ENCODE results near the gene SRSF12.

GRCh38 chr6:89133981-89134380 is 16.1 kb upstream of the SRSF12 start:
- TF ChIP-seq RBM22 (IDR thresholded peaks at IDR 0.05; ENCODE audit: low read depth, low read length, poor library complexity, severe bottlenecking), result no peak
- TF ChIP-seq, protein P1, sequence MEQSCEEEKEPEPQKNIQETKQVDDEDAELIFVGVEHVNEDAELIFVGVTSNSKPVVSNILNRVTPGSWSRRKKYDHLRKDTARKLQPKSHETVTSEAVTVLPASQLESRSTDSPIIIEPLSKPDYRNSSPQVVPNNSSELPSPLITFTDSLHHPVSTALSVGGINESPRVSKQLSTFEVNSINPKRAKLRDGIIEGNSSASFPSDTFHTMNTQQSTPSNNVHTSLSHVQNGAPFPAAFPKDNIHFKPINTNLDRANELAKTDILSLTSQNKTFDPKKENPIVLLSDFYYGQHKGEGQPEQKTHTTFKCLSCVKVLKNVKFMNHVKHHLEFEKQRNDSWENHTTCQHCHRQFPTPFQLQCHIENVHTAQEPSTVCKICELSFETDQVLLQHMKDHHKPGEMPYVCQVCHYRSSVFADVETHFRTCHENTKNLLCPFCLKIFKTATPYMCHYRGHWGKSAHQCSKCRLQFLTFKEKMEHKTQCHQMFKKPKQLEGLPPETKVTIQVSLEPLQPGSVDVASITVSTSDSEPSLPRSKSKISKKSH (CRISPR knock-in tag; IDR thresholded peaks at IDR 0.05), result no peak
- TF ChIP-seq FOXJ3 (CRISPR knock-in tag; IDR thresholded peaks at IDR 0.05), result no peak
- TF ChIP-seq ZNF143 (CRISPR knock-in tag; IDR thresholded peaks at IDR 0.05), result no peak
- TF ChIP-seq PKNOX1 (IDR thresholded peaks at IDR 0.05), result no peak
- TF ChIP-seq FUS (optimal IDR thresholded peaks at IDR 0.05; ENCODE audit: low read depth, low read length), result no peak
- TF ChIP-seq POLR2AphosphoS5 (IDR thresholded peaks at IDR 0.05; ENCODE audit: control insufficient read depth, insufficient read depth, low read depth, low read length), result no peak
- TF ChIP-seq SIN3A (IDR thresholded peaks at IDR 0.05; ENCODE audit: borderline replicate concordance in 2 of 2, control insufficient read depth in 1 of 2, low read depth in 2 of 2, low read length in 2 of 2), result no peak
- TF ChIP-seq ZNF124 (CRISPR knock-in tag; IDR thresholded peaks at IDR 0.05), result no peak
- no peak for TF ChIP-seq MEF2D (tag; conservative IDR thresholded peaks at IDR 0.05; ENCODE audit: low read depth)
- TF ChIP-seq, protein P2, sequence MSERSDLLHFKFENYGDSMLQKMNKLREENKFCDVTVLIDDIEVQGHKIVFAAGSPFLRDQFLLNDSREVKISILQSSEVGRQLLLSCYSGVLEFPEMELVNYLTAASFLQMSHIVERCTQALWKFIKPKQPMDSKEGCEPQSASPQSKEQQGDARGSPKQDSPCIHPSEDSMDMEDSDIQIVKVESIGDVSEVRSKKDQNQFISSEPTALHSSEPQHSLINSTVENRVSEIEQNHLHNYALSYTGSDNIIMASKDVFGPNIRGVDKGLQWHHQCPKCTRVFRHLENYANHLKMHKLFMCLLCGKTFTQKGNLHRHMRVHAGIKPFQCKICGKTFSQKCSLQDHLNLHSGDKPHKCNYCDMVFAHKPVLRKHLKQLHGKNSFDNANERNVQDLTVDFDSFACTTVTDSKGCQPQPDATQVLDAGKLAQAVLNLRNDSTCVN (CRISPR knock-in tag; IDR thresholded peaks at IDR 0.05), result no peak
- TF ChIP-seq MTA1 (IDR thresholded peaks at IDR 0.05; ENCODE audit: borderline replicate concordance), result no peak

Data from K562 (cell line).